HT-29 (cell line): Measurements from ENCODE around the gene ZNFX1. TPM values are rescaled to one million over a fixed set of nuclear protein-coding genes. Genes with fewer than 3 reads are reported as not detected.
"Not testable (repeated sequence)": the region's sequence is repeated elsewhere in the genome, so short reads cannot be mapped to it uniquely, and the experiment has no call there.

ENCODE experiments used
- DNase-seq: peaks from one replicate; pipeline ENCODE4 v3.0.0-alpha.2; 2015; ENCODE audit warnings: low spot score
- total RNA-seq: library from RNA; depleted of rRNA; stranded (reverse); fragments of >200 nt; shearing (Covaris generic); gene quantifications from 2 replicates; pipeline ENCODE4 v1.2.3, GENCODE V29; 2014

ZNFX1 gene
- total RNA-seq, 1 experiment from 2014 or later: 30.5 TPM

DNA sequence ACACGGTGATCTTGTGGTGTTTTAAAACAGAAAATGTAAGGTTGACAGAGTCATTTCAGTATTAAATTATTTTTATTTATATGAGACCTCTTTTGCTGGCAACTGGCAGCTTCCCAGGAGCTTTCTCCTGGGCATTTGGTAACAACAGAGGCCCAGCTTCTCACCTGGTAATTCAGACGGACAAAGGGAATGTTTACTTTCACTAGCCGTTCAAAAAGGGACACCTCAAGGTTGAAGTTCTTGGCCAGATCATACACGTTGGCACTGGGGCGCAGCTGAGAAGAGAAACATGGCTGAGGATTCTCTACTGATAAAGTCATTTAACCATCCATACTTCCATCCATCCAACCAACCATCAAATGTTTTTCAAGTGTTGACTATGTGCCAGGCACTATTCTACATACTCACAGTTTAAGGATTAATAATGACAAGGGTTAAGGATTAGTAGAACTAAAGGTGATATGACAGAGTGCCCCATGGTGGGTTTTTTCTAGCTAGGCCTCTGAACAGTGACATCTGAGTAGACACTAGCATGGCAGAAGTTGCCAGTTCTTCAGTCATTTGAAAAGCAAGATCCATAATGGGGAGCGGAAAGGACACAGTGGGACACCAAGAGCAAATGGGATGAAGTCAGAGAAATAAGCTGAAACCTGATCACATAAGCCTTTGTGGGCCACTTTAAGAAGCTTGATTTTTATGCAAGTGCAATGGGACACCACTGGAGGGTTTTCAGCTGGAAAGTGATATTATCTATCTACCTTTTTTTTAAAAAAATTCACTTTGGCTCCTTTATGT lies 25.1 kb downstream of the ZNFX1 start:
- DNase-seq: no peak

DNA sequence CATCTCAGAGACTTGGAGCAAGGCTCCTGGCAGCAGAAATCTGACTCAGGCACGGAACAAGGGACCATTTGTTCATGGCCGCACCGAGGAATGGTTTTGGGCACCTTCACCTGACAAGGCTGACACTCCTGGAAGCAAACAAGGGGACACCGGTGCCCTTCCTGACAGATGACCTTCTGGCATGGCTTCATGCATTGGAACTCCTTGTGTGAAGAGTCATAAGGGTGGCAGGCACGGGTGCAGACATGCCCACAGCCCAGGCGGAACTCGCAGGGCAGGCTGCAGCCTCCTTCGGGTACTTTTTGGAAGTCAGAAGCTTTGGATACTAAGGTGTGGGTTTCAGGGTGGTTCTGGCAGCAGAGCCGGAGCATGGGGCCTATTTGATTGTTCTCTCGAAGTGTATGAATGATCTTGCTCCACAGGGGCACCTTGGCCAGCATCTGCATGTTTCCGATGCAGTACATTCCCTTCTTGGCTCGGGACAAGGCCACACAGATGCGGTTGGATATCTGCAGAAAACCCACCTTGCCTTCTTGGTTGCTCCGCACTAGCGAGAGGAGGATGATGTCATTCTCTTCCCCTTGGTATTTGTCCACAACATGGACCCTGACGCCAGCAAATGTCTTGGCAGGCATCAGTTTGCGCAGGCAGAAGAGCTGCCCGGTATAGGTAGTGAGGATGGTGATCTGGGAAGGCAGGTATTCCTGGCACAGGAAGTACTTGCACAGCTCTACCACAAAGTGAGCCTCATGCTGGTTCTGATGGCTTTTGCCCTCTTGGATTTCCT lies 28.8 kb downstream of the ZNFX1 start:
- no peak for DNase-seq

DNA sequence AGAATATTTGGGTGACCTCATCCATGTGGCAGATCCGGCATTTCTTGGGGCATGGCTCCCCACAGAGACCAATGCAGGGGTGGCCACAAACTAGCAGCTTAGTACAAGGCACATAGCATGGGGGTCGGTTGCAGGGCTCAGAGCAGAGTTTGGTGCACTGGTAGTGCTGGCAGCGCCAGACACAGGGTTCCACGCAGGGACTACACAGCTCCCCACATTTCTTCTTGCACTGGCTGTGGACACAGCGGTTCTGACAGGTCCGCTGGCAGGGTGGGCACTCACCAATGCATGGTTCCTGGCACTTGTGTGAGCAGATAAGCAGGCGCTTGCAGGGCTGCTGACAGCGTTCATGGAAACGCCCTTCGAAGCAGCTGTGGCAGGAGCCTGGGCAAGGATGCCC lies 29.6 kb downstream of the ZNFX1 start:
- DNase-seq: no peak

DNA sequence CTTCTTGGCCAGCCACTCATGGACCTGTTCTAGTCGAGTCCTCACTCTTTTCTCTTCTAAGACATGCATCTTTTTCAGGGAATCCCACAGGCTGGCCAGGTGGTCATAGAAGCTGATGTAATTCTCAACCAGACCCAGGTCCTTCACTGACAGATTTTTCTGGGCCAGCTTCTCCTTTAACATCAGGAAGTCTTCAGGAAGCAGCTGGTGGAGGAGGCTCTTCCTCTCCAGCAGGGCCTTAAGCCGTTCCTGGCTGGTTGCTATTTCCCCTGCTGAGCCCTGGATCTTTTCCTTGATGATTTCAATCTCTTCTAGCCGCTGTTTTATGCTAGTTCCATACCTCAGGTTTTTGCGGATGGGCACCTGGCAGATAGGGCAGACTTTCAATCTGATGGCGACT lies 30.1 kb downstream of the ZNFX1 start:
- no peak for DNase-seq

DNA sequence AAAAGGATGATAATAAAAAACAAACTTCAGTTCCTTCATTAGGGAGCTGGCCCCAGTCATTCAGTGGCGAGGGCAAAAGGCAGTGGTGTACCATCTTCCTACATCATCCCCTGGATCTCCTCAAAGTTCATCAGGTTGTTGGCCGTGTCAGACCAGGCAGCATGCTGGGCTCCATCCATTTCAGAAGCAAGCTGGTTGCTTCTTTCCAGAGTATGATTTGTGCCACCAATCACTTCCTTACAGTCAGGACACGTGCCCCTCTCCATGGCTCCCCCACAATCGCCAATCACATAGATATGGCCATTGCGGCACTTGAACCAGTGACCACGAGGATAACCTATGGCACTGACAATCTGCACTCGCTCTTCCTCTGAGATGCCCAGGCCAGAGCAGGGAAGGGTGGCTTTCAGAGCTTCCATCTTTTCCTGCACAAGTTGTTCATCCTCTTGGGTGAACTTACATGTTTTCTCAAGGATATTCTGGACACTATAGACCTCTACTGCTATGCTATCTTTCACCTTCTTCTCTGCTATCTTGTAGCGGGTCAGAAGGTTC lies 30.6 kb downstream of the ZNFX1 start:
- no peak for DNase-seq

DNA sequence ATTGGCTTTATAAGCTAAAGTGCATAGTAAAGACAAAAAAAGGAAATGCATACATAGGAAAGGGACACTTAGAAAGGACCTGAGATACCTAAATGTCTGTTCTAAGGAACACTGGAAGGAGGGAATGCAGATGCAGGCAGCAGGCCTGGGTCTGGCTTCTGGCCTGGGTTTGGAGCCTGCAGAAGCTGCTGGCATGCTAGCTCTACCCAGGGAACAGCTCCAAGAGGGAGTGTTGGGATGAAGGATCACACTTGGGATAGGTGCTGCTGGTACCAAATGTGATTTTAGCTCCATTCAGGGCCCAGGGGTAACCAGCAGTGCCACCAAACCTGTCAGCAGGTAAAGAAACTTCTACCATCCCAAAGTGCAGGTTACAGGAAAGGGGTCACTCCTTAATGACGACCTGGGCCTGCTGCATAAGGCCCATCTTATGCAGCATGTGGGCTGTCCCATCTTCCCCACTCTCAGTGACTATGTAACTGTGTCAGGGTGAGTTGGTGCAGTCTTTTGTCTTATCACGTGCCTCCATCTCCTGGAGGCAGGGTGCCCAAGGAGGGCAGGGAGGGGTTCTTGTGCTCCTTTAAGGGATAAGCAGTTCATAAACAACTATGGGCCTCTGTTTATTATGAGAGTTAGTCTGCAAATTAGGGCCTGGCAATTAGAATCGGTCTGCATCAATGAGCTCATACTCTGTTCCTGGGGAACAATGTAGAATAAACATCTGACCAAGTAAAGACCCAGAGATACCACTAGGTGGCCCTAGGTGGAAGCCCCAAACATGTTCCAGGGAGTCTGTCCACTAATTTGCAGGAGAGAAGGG lies 31.7 kb downstream of the ZNFX1 start:
- peak; percentile 78 for DNase-seq

DNA sequence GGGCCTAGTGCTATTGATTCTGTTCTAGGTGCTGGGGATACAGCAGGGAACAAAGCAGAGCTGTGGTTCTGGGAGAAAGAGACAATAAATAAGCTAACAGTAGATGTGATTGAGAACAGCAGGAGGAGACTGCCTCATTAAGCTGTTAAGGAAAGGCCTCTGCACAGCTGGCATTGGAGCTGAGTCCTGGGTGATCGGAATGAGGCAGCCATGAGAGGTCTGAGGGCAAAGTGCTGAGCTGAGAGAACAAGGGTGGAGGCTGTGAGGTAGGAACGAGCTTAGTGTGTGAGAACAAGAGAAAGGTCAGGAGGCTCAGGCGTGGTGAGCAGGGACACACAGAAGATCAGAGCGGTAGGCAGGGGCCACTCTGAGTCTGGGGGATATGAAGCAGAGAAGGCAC lies 40.3 kb downstream of the ZNFX1 start:
- DNase-seq: no peak

DNA sequence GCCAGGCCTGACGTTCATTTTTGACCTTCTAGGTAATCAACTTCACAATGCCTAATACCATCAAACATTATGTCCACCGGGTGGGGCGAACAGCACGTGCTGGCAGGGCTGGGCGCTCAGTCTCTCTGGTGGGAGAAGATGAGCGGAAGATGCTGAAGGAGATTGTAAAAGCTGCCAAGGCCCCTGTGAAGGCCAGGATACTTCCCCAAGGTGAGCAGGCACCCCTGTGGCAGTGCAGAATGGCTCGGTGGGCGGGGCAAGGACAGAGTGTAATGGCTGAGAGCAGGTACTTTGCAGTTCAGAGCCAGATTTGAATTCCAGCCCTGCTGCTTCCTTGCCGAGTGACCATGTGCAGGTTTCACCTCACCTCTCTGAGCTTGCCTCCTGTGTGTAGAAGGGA lies 41.6 kb downstream of the ZNFX1 start:
- DNase-seq: no peak

DNA sequence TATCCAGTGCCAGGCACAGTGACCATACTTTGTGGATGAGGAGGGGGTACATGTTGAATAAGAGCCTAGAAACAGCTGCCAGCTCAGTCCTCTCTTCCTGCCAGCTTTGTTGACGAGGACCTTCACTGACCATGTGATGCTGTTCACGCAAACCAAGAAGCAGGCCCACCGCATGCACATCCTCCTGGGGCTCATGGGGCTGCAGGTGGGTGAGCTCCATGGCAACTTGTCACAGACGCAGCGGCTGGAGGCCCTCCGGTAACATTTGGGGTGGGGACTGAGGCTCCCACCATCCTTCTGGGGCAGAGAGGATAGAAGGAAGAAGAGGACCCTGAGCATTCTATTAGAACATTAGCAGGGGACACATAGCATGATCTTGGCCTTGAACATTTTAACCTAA lies 43.0 kb downstream of the ZNFX1 start:
- DNase-seq: no peak

DNA sequence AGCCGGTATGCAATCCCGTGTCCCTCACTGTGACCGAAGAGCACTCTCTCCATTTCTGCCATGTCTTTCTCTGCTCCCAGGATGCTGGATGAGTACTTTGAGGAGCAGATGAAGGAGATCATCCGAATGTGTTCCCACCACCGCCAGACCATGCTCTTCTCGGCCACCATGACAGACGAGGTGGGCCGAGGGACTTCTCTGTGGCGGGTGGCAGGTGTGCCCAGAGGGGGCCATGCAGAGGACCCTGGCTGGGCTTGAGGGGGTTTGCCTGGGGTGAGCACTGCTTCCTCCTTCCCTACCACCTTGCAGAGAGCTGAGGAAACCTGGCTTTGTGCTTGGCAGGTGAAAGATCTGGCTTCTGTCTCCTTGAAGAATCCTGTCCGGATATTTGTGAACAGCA lies 44.6 kb downstream of the ZNFX1 start:
- no peak for DNase-seq

DNA sequence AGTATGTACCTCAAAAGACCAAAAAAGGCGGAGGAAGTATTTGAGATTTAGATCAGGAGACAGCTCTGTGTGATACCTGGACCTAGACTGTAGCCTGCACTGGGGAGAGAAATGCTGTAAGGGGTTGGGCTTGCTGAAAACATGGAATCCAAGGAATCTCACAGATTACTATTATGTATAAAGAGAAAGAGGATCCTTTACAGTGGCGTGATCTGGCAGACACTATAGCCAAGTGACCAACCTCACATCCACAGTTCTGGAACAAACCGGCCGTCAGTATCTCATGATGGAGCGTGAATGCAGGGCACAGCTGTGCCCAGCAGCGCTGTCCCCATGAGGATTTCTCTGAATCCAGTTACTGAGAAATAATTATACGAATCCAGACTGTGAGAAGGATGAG lies 46.4 kb downstream of the ZNFX1 start:
- DNase-seq: no peak

DNA sequence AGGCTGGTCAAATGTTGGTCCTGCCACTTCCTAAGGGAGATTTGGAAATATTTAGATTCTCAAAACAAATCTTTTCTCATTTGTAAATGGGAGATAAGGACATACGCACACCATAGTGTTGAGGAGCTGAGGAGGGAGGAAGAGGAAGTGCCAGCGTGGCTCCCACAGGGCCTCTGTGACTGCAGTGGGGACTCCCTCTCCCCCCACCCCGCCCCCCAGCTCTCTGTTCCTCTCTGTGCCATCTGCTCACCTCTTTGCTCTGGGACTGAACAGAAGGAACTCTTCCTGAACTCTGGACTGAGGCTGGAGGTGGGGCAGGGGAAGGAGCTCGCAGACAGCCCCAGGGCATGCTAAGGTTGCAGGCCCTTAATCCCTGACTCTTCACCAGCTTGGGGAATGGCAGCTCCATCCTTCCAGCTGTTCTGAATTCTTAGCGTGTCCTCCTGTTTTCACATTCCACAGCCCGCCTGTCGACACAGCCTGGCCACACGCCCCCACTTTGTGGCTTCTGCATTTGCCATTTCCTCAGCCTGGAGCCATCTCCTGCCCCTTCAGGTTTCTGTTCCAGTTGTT lies 47.2 kb downstream of the ZNFX1 start:
- no peak for DNase-seq

DNA sequence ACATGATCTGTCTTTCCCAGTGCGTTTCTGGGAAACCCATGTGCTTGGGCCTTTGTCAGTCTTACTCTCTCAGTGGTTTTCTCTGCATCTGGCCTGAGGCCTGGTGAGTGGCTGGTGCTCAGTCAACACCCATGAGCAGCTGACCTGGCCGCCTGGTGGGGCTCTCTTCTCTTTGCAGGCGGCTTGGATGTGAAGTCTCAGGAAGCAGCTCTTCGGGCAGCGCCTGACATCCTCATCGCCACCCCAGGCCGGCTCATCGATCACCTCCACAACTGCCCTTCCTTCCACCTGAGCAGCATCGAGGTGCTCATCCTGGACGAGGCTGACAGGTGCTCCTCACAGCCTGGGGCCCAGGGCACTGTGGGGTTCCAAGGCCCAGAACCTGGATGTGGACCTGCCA lies 47.8 kb downstream of the ZNFX1 start:
- DNase-seq: no peak

DNA sequence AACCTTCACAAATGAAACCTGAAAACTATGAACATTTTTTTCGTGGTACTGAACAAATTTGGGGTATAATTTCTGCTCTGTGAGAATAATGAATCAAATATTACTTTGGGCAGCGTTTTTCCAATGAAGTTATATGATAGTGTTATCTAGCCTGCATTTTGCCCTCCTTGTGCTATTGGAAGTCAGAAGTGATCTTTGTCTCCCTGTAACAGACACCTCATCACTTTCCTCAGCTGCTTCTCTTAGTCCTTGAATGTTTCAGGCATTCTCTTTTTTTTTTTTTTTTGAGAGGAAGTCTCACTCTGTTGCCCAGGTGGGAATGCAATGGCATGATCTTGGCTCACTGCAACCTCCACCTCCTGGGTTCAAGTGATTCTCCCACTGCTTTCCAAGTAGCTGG lies 48.5 kb downstream of the ZNFX1 start:
- no peak for DNase-seq

DNA sequence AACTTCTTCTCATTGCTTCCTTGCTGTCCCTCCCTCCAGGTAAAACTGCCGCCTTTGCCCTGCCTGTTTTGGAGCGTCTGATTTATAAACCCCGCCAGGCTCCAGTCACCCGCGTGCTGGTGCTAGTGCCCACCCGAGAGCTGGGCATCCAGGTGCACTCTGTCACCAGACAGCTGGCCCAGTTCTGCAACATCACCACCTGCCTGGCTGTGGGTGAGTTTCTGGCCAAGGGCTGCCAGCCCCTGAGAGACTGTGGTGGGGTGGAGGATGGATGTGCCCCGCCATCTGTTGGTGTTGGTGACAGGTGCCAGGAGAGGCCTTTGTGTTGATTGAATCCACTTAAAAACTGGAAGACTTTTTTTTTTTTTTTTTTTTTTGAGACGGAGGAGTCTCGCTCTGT lies 49.2 kb downstream of the ZNFX1 start:
- DNase-seq: no peak

DNA sequence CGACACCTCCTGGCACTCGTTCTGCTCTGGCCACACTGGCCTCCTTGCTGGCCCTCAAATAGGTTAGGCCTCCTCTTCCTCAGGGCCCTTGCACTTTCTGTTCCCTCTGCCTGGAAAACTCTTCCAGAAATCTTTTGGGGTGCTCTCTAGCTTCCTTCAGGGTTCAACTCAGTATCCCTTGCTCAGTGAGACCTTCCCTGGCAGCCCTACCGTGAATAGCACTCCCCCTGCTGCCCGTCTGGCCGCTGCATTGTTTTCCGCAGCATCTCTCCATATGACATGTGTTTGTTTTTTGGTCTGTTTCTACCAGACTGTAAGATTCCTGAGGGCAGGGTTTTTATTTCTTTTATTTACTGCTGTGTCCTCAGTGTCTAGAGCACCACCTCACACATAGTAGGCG lies 52.0 kb downstream of the ZNFX1 start:
- no peak for DNase-seq

DNA sequence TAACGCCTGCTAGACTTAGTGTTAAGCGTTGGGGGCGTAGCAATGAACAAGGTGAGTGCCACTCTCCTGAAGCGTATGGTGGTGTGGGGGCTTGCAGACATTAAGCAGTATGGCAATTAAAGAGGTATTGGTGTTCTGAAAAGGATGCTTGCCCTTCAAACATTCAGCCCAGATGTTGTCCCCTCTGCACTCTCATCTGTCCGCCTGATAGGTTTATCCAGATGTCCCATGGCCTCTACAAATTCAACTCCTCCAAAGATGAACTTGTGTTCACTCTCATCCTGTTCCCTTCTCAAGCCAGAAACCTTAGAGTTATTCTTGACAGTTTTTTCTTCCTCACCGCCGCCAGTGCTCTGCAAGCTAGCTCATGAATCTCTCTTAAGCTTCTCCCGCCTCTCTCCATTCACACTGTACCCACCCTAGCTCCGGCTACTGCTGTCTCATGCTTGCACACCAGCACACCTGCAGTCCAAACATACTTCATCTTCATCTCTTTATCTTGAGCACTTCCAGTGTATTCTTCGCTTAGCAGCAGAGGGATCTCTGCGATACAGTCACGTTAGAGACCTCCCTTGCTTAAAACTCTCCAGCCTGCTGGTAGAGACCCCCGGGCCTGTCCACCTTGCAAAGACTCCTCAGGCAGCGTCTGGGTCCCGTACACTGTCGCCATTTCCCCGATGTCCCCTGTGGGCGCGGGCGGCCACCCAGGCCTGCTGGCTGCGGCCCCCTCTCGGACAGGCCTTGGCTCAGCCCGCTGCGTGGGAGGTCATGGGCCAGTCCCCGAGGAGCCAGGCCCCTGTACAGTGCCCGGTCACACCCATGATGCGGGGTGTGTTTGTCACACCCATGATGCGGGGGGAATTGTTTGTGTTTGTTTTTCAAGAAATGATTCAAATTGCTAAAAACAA lies 57.7 kb downstream of the ZNFX1 start:
- no peak for DNase-seq

DNA sequence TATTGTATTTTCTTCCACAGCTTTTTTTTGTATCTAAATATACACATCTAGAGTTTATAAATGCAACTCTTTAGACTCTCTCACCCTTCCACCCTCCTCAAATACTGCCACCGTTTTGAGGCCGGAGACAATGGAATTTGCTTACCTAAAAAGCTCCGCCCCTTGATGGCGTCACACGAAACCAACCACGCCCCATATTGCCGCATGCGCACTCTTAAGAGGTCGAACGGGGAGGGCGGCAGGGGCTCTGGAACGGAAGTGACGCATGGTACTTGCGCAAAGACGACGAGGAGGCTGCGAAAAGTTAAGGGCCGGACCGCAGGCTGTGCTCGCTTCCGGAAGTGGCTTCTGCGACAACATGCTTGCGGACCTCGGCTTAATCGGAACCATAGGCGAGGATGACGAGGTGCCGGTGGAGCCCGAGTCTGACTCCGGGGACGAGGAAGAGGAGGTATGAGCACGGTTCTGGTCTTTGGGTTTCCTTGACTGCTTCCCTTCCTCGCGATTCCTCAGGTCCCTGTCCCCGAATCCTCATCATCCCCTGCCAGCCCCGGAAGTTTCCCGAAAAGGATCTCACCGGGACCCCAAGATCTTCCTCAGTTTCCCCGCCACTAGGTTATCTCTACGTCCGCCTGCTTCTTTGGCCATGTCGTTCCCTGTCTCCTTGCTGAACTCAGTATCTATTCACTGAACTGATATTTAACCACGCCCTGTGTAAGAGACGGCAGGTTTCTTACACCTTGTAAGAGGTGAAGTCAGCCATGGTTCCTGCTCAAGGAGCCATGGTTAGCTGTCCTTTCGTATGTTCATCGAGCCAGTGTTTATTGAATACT lies 58.5 kb downstream of the ZNFX1 start, which contains the start of gene DDX27:
TSS of gene DDX27 (plus strand) at position 326 of the 833 bp plus-strand sequence. CDS start at position 359, 33 bp downstream.
- peak; percentile 100 for DNase-seq

DNA sequence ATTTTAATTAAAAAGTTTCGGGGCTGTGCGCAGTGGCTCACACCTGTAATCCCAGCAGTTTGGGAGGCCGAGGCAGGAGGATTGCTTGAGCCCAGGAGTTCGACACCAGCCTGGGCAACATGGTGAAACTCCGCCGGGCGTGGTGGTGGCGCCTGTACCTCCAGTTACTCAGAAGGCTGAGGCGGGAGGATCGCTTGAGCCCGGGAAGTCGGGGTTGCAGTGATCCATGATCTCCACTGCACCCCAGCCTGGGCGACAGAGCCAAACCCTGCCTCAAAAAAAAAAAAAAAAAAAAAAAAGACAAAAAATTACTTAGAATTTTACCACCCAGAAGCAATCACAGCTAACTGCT lies 59.1 kb downstream of the ZNFX1 start:
- DNase-seq: not testable (repeated sequence)
